IMR-90 (cell line): ENCODE data around the gene TCAP. TPM values are rescaled to one million over a fixed set of nuclear protein-coding genes. Genes with fewer than 3 reads are reported as not detected.

Source experiments
- ATAC-seq: fragments of 200-7000 bp; cut with Tn5 transposase; 2 replicates; pipeline ENCODE4 v1.9.1; 2020; ENCODE audit warnings: low read depth, mild to moderate bottlenecking, moderate library complexity
- BruUV-seq: library from RNA; stranded (reverse); fragments of 400-500 nt; replicated peaks from 2 replicates; lab custom pipeline; 2021; lab: Mats Ljungman, UMichigan
- CTCF ChIA-PET: fragments of 300-600 bp; formaldehyde crosslinking; extraction: SDS; loops from one replicate; lab custom pipeline; 2021; ENCODE audit warnings: antibody characterized with exemption; lab: Yijun Ruan, JAX
- POLR2A ChIA-PET: fragments of 300-600 bp; sonication (Branson Sonifier 250); formaldehyde crosslinking; loops from one replicate; lab custom pipeline; 2022; ENCODE audit warnings: antibody characterized with exemption; ENCODE audit not compliant: unreplicated experiment; lab: Charles Lee
- DNase-seq: peaks from one replicate; pipeline ENCODE4 v3.0.0; 2013
- H2AFZ ChIP-seq: replicated peaks from 2 replicates; pipeline ENCODE3; 2013; ENCODE audit warnings: low read length, mild to moderate bottlenecking; ENCODE audit not compliant: poor library complexity
- H2AK5ac ChIP-seq: 2 replicates; pipeline ENCODE4 v1.6.1; 2013; ENCODE audit warnings: low read depth, low read length, inconsistent platforms
- H2AK9ac ChIP-seq: replicated peaks from 2 replicates; pipeline ENCODE3; 2013; ENCODE audit warnings: mild to moderate bottlenecking, low read depth, low read length, moderate library complexity; ENCODE audit not compliant: poor library complexity
- H2BK120ac ChIP-seq: 2 replicates; pipeline ENCODE4 v1.6.1; 2013; ENCODE audit warnings: low read depth, low read length, inconsistent platforms
- H2BK15ac ChIP-seq: 3 replicates; pipeline ENCODE4 v1.6.1; 2013; ENCODE audit warnings: low read depth, low read length, inconsistent platforms
- H2BK20ac ChIP-seq: 2 replicates; pipeline ENCODE4 v1.6.1; 2013; ENCODE audit warnings: low read depth, mild to moderate bottlenecking, inconsistent platforms, low read length, moderate library complexity
- H2BK5ac ChIP-seq: 2 replicates; pipeline ENCODE4 v1.6.1; 2013; ENCODE audit warnings: mild to moderate bottlenecking, low read depth, low read length, inconsistent platforms; ENCODE audit not compliant: poor library complexity, severe bottlenecking
- H3K14ac ChIP-seq: replicated peaks from 2 replicates; pipeline ENCODE4 v1.6.1; 2013; ENCODE audit warnings: low read depth, low read length, inconsistent platforms
- H3K18ac ChIP-seq: 2 replicates; pipeline ENCODE4 v1.6.1; 2013; ENCODE audit warnings: low read depth, low read length, control low read depth
- H3K23ac ChIP-seq: 2 replicates; pipeline ENCODE4 v1.6.1; 2013; ENCODE audit warnings: low read depth, low read length, inconsistent platforms
- H3K27ac ChIP-seq: 2 replicates; pipeline ENCODE4 v1.5.1; 2013; ENCODE audit warnings: mild to moderate bottlenecking, control low read depth, low read length; ENCODE audit not compliant: insufficient read depth
- H3K27me3 ChIP-seq: 2 replicates; pipeline ENCODE4 v1.6.1; 2013; ENCODE audit warnings: low read length; ENCODE audit not compliant: control insufficient read depth, insufficient read depth
- H3K36me3 ChIP-seq: 2 replicates; pipeline ENCODE4 v1.6.1; 2013; ENCODE audit warnings: low read length, mixed read lengths; ENCODE audit not compliant: control insufficient read depth, insufficient read depth
- H3K4ac ChIP-seq: 2 replicates; pipeline ENCODE4 v1.6.1; 2013; ENCODE audit warnings: low read depth, low read length, inconsistent platforms
- H3K4me1 ChIP-seq: 2 replicates; pipeline ENCODE4 v1.6.1; 2013; ENCODE audit warnings: low read length, mixed read lengths; ENCODE audit not compliant: control insufficient read depth, insufficient read depth
- H3K4me2 ChIP-seq: 2 replicates; pipeline ENCODE4 v1.6.1; 2013; ENCODE audit warnings: low read depth, mild to moderate bottlenecking, control low read depth, low read length, moderate library complexity
- H3K4me3 ChIP-seq: 2 replicates; pipeline ENCODE4 v1.5.1; 2013; ENCODE audit warnings: low read depth, mild to moderate bottlenecking, control low read depth, low read length, moderate library complexity; ENCODE audit not compliant: insufficient read depth
- H3K56ac ChIP-seq: 2 replicates; pipeline ENCODE4 v1.6.1; 2013; ENCODE audit warnings: low read length, inconsistent platforms; ENCODE audit not compliant: insufficient read depth; ENCODE audit errors: extremely low read depth
- H3K79me1 ChIP-seq, 2 experiments: 2 replicates each; pipeline ENCODE4 v1.6.1; 2013; ENCODE audit warnings: low read length in 2 of 2, inconsistent platforms in 1 of 2, low read depth in 1 of 2
- H3K9ac ChIP-seq: 2 replicates; pipeline ENCODE4 v1.6.1; 2013; ENCODE audit warnings: low read depth, low read length, control low read depth
- H3K9me1 ChIP-seq: 2 replicates; pipeline ENCODE4 v1.6.1; 2013; ENCODE audit warnings: low read length, inconsistent platforms; ENCODE audit not compliant: insufficient read depth
- H3K9me3 ChIP-seq: 2 replicates; pipeline ENCODE4 v1.6.1; 2013; ENCODE audit warnings: low read length; ENCODE audit not compliant: control insufficient read depth, insufficient read depth
- H4K20me1 ChIP-seq: 2 replicates; pipeline ENCODE4 v1.6.1; 2013; ENCODE audit warnings: low read length, inconsistent platforms; ENCODE audit not compliant: insufficient read depth
- H4K5ac ChIP-seq: 2 replicates; pipeline ENCODE4 v1.6.1; 2013; ENCODE audit warnings: mild to moderate bottlenecking, low read depth, low read length, control low read depth
- H4K8ac ChIP-seq, 2 experiments: 2 replicates each; pipeline ENCODE4 v1.6.1; 2013; ENCODE audit warnings: low read depth in 2 of 2, low read length in 2 of 2, control low read depth in 1 of 2, inconsistent platforms in 1 of 2
- H4K91ac ChIP-seq: 2 replicates; pipeline ENCODE4 v1.6.1; 2013; ENCODE audit warnings: low read depth, low read length, inconsistent platforms; ENCODE audit not compliant: insufficient read depth
- BHLHE40 ChIP-seq: fragments of 150-350 bp; IDR thresholded peaks from 2 replicates; pipeline ENCODE4 v1.6.1; 2016; ENCODE audit warnings: mild to moderate bottlenecking, low read depth, low read length
- CEBPB ChIP-seq: IDR thresholded peaks from 2 replicates; pipeline ENCODE4 v1.6.1; 2012; ENCODE audit warnings: low read depth, low read length, improper control_type of control experiment
- CHD1 ChIP-seq: IDR thresholded peaks from 2 replicates; pipeline ENCODE4 v1.6.1; 2012; ENCODE audit warnings: low read depth, low read length, improper control_type of control experiment
- CTCF ChIP-seq: conservative IDR thresholded peaks from 2 replicates; pipeline ENCODE4 v1.5.1; 2012; ENCODE audit warnings: mild to moderate bottlenecking, low read depth, low read length, improper control_type of control experiment
- FOS ChIP-seq: fragments of 150-350 bp; IDR thresholded peaks from 2 replicates; pipeline ENCODE4 v1.6.1; 2016; ENCODE audit warnings: low read depth, low read length
- MAFK ChIP-seq: IDR thresholded peaks from 2 replicates; pipeline ENCODE4 v1.6.1; 2012; ENCODE audit warnings: low read depth, low read length, improper control_type of control experiment
- MAZ ChIP-seq: IDR thresholded peaks from 2 replicates; pipeline ENCODE4 v1.6.1; 2012; ENCODE audit warnings: low read depth, mild to moderate bottlenecking, low read length, improper control_type of control experiment, moderate library complexity, borderline replicate concordance
- MXI1 ChIP-seq: IDR thresholded peaks from 2 replicates; pipeline ENCODE4 v1.6.1; 2012; ENCODE audit warnings: low read depth, mild to moderate bottlenecking, low read length, moderate library complexity, borderline replicate concordance
- NFE2L2 ChIP-seq: fragments of 150-350 bp; IDR thresholded peaks from 2 replicates; pipeline ENCODE4 v1.6.1; 2016; ENCODE audit warnings: low read depth, mild to moderate bottlenecking, low read length
- POLR2A ChIP-seq: IDR thresholded peaks from 2 replicates; pipeline ENCODE4 v1.6.1; 2012; ENCODE audit warnings: mild to moderate bottlenecking, low read depth, low read length
- RAD21 ChIP-seq: IDR thresholded peaks from 2 replicates; pipeline ENCODE4 v1.6.1; 2012; ENCODE audit warnings: low read length, improper control_type of control experiment
- RCOR1 ChIP-seq: IDR thresholded peaks from 2 replicates; pipeline ENCODE4 v1.6.1; 2012; ENCODE audit warnings: mild to moderate bottlenecking, low read length, improper control_type of control experiment; ENCODE audit not compliant: insufficient replicate concordance
- RFX5 ChIP-seq: IDR thresholded peaks from 2 replicates; pipeline ENCODE4 v1.8.0; 2012; ENCODE audit warnings: low read depth, mild to moderate bottlenecking, low read length, moderate library complexity
- SMC3 ChIP-seq: fragments of 150-350 bp; IDR thresholded peaks from 2 replicates; pipeline ENCODE4 v1.6.1; 2016; ENCODE audit warnings: low read depth, mild to moderate bottlenecking, antibody characterized with exemption, low read length, moderate library complexity
- WGBS, 2 experiments: methylation state at CpG; one replicate each; pipeline versions ENCODE4 v1.1.5 to v1.1.7; 2013; ENCODE audit warnings: missing lambda C conversion rate in 2 of 2; ENCODE audit not compliant: insufficient read length in 1 of 2; ENCODE audit errors: extremely low coverage in 2 of 2; 5-methylcytosine and 5-hydroxymethylcytosine counted together
- dilution Hi-C: fragments of 300-500 bp; cut with HindIII; formaldehyde crosslinking; loops from one replicate; pipeline ENCODE4 v1.14.3; 2018; ENCODE audit warnings: low sequenced_read_pairs; ENCODE audit not compliant: unreplicated experiment
- in situ Hi-C: fragments of 300-500 bp; cut with MboI; formaldehyde crosslinking; loops from 3 replicates; pipeline ENCODE4 v1.14.3; 2019; ENCODE audit warnings: low sequenced_read_pairs, inconsistent platforms, mixed read lengths
- intact Hi-C: fragments of 100-400 bp; cut with micrococcal nuclease; formaldehyde crosslinking; loops from 2 replicates; pipeline ENCODE4 v1.10.0; 2022
- polyA plus RNA-seq, 3 experiments: library from polyadenylated mRNA; depleted of rRNA; stranded (reverse); fragments of >200 nt; gene quantifications; 2 replicates each; pipeline ENCODE4 v1.2.3, GENCODE V29; 2012; ENCODE audit warnings: low replicate concordance in 1 of 3
- total RNA-seq: library from RNA; depleted of rRNA; stranded (reverse); fragments of >200 nt; gene quantifications from 2 replicates; pipeline ENCODE4 v1.2.3, GENCODE V29; 2012
- TF ChIP-seq, protein P1 (sequence below): fragments of 150-350 bp; IDR thresholded peaks from 2 replicates; pipeline ENCODE4 v1.6.1; 2017; ENCODE audit warnings: mild to moderate bottlenecking, antibody characterized with exemption, low read length, low read depth

Gene TCAP
- total and polyA plus RNA-seq, 2 of the 4 experiments (the other 2 are of a cell fraction): under 0.01 to 0.21 TPM

DNA sequence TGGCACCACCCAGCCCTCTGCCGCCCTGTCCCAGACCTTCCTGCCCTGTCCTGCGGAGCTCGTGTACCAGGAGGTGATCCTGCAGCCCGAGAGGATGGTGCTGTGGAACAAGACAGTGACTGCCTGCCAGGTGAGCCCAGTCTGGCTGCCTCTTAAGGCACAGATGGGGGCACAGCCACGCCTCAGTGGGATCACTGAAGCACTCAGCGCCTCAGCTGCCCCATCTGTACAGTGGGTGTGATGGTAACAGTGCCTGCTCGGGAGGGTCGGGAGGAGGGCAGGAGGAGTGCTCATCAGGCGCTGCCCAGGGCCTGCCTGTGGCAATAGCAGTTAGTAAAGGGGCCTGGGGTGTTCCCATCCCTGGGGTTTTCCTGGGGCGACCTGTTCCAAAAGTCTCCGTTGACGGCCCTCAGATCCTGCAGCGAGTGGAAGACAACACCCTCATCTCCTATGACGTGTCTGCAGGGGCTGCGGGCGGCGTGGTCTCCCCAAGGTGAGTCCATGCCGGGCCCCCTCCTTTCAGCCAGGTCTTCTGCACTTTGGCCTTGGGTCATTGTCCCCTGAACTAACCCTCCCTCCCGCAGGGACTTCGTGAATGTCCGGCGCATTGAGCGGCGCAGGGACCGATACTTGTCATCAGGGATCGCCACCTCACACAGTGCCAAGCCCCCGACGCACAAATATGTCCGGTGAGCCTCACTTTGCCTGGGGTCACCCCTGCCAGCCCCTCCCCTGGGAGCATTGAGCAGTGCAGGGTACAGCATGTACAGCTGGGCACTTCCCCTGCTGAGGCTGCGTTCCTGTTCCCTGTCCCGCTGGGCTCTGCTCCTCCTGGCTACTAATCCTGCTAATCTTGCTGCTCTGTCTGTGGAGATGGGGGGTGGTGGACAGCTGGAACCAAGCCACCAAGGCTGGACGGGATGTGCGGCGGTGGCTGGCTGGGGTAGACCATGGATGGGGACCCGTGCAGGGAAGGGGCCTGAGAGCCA, 4.5 kb upstream of the TCAP start:
- H4K5ac ChIP-seq: no peak overlapping the region
- H3K9me1 ChIP-seq: no peaks in the 10 kb centered on the region
- no peak overlapping the region for H3K9ac ChIP-seq
- no peak overlapping the region for H2BK20ac ChIP-seq
- no peaks in the 10 kb centered on the region for H3K9me3 ChIP-seq
- H4K91ac ChIP-seq: no peak overlapping the region
- H2BK5ac ChIP-seq: no peak overlapping the region
- H3K4me1 ChIP-seq: peaks cover 4% of the 10 kb centered on the region; the same call in 1 of the 2 replicates
- dilution Hi-C loops: no loop called here
- H2AFZ ChIP-seq: no peak overlapping the region
- no peak overlapping the region for H3K14ac ChIP-seq
- H3K4ac ChIP-seq: no peak overlapping the region
- DNase-seq: no peak
- no peak overlapping the region for H3K56ac ChIP-seq
- H2BK15ac ChIP-seq: no peak overlapping the region
- H3K27ac ChIP-seq: no peak overlapping the region
- ATAC-seq: no peak
- no peaks in the 10 kb centered on the region for H3K27me3 ChIP-seq
- H3K4me2 ChIP-seq: no peak overlapping the region
- H3K23ac ChIP-seq: no peak overlapping the region
- WGBS, 2 experiments: 89% methylated on average over 17 of the region's 35 CpGs; no CpG with 5 or more reads in 1 of the 2 experiments
- peak overlapping the region; percentile 55 for H2AK9ac ChIP-seq
- in situ Hi-C loops: no loop called here
- H2AK5ac ChIP-seq: no peak overlapping the region
- H3K4me3 ChIP-seq: no peak overlapping the region
- H4K20me1 ChIP-seq: no peaks in the 10 kb centered on the region; the same call in none of the 2 replicates
- no peak overlapping the region for H2BK120ac ChIP-seq
- H3K36me3 ChIP-seq: peaks cover 40% of the 10 kb centered on the region
- CTCF ChIA-PET: no interaction called here
- peaks cover 0 to 4% of the 10 kb centered on the region in 2 experiments; a peak in 1 of 4 replicates for H3K79me1 ChIP-seq
- BruUV-seq: no TSS peak
- intact Hi-C loops: no loop called here
- H4K8ac ChIP-seq: no peak overlapping the region
- POLR2A ChIA-PET: no interaction called here
- H3K18ac ChIP-seq: no peak overlapping the region
- TF ChIP-seq MXI1: no peak
- TF ChIP-seq RCOR1: no peak
- TF ChIP-seq CEBPB: no peak
- TF ChIP-seq, protein P1, sequence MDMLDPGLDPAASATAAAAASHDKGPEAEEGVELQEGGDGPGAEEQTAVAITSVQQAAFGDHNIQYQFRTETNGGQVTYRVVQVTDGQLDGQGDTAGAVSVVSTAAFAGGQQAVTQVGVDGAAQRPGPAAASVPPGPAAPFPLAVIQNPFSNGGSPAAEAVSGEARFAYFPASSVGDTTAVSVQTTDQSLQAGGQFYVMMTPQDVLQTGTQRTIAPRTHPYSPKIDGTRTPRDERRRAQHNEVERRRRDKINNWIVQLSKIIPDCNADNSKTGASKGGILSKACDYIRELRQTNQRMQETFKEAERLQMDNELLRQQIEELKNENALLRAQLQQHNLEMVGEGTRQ: no peak
- TF ChIP-seq BHLHE40: no peak
- no peak for TF ChIP-seq FOS
- TF ChIP-seq NFE2L2: no peak
- no peak for TF ChIP-seq MAFK
- TF ChIP-seq POLR2A: no peak
- no peak for TF ChIP-seq MAZ
- TF ChIP-seq CHD1: no peak
- TF ChIP-seq RFX5: no peak
- no peak for TF ChIP-seq CTCF
- no peak for TF ChIP-seq SMC3
- no peak for TF ChIP-seq RAD21
